Measurements from ENCODE around the gene SH2D1B.
"Not testable (repeated sequence)": the region's sequence is repeated elsewhere in the genome, so short reads cannot be mapped to it uniquely, and the experiment has no call there.

The SH2D1B gene

GRCh38 chr1:162365284-162366020 is 46.5 kb downstream of the SH2D1B start:
- no peak for DNase-seq (ENCODE audit: low spot score)
- FAIRE-seq = no peak

GRCh38 chr1:162364498-162364897 is 47.4 kb downstream of the SH2D1B start:
- DNase-seq (ENCODE audit: low spot score) = no peak
- no peak for FAIRE-seq

GRCh38 chr1:162363823-162364222 is 48.1 kb downstream of the SH2D1B start:
- FAIRE-seq = no peak
- no peak for DNase-seq (ENCODE audit: low spot score)

- no peak for DNase-seq (ENCODE audit: low spot score)
- FAIRE-seq = no peak
Measured at GRCh38 chr1:162361349-162361748, 50.6 kb downstream of the SH2D1B start.

GRCh38 chr1:162360874-162361260 is 51.1 kb downstream of the SH2D1B start:
- no peak for FAIRE-seq
- DNase-seq (ENCODE audit: low spot score) = no peak

- DNase-seq (ENCODE audit: low spot score) (no peak), FAIRE-seq (no peak)
Measured at GRCh38 chr1:162360237-162360873, 51.6 kb downstream of the SH2D1B start.

- DNase-seq (ENCODE audit: low spot score) (no peak), FAIRE-seq (no peak)
Measured at GRCh38 chr1:162359523-162360236, 52.3 kb downstream of the SH2D1B start.

- FAIRE-seq = no peak
- DNase-seq (ENCODE audit: low spot score) = no peak
Measured at GRCh38 chr1:162358928-162359327, 53.0 kb downstream of the SH2D1B start.

GRCh38 chr1:162357681-162358266 is 54.2 kb downstream of the SH2D1B start:
- DNase-seq (ENCODE audit: low spot score) (peak; percentile 26), FAIRE-seq (no peak)

- DNase-seq (ENCODE audit: low spot score) (no peak), FAIRE-seq (no peak)
Measured at GRCh38 chr1:162353702-162354101, 58.2 kb downstream of the SH2D1B start.

- FAIRE-seq (no peak), DNase-seq (ENCODE audit: low spot score) (no peak)
Measured at GRCh38 chr1:162353078-162353477, 58.9 kb downstream of the SH2D1B start.

- not testable (repeated sequence) for FAIRE-seq; DNase-seq (ENCODE audit: low spot score)
Measured at GRCh38 chr1:162351874-162352273, 60.1 kb downstream of the SH2D1B start.

- no peak for FAIRE-seq
Measured at GRCh38 chr1:162351246-162351842, 60.6 kb downstream of the SH2D1B start.

GRCh38 chr1:162349635-162350330 is 62.2 kb downstream of the SH2D1B start:
- FAIRE-seq (peak; percentile 35), DNase-seq (ENCODE audit: low spot score) (peak; percentile 57)

More at GRCh38 chr1:162351246-162351842, 60.6 kb downstream of the SH2D1B start:
- no peak for DNase-seq (ENCODE audit: low spot score)

GRCh38 chr1:162347281-162347680 is 64.7 kb downstream of the SH2D1B start:
- FAIRE-seq = no peak
- DNase-seq (ENCODE audit: low spot score) = no peak
